Erythroblast (primary cell): ENCODE results near the gene ADPRHL1.

Experiments
- GATA1 ChIP-seq: IDR thresholded peaks from 2 replicates; pipeline ENCODE4 v1.6.1; 2011; ENCODE audit warnings: low read depth, mild to moderate bottlenecking, control low read depth, low read length, moderate library complexity
- POLR2A ChIP-seq: IDR thresholded peaks from 2 replicates; pipeline ENCODE4 v1.6.1; 2011; ENCODE audit warnings: mild to moderate bottlenecking, low read length

DNA sequence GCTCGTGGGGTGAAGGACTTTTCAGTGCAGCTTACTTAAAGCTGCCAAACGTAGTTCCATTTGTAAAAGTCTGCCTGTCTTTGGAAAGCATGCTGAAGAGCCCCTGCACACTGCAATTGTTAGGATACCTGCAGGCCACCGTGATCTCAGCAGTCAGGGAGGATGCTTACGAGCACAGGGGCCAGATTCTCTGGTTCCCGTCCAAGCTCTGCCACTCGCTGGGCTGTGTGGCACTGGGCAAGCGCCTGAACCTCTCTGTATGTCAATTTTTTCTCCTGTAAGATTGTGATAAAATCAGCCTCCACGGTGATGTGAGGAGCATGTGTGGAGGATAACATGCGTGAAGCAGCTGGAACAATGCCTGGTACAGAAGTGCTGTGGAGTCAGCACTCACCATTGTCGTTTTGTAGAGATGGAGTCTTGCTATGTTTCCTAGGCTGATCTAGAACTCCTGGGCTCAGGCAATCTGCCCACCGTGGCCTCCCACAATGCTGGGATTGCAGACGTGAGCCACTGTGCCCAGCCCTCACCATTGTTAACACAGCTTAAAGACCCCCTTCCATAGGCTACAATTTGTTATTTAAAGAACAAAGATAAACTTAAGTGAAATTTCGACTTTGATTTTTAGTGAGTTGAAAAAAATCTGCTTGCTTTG is 3.5 kb downstream of the ADPRHL1 start:
- no peak for TF ChIP-seq POLR2A
- TF ChIP-seq GATA1: no peak
